GM23338 (cell line): ENCODE measurements around the gene SSTR3. TPM values are rescaled to one million over a fixed set of nuclear protein-coding genes. Genes with fewer than 3 reads are reported as not detected.

Source experiments
- ATAC-seq: fragments of 200-7000 bp; cut with Tn5 transposase; 3 replicates; pipeline ENCODE4 v1.9.1; 2020
- DNase-seq: peaks from one replicate; pipeline ENCODE4 v3.0.0-alpha.2; 2015; ENCODE audit warnings: low spot score
- H2AFZ ChIP-seq: fragments of 200-600 bp; sonication (generic); 2 replicates; pipeline ENCODE4 v1.8.0; 2016; ENCODE audit warnings: antibody characterized with exemption, mild to moderate bottlenecking, moderate library complexity
- H3F3A ChIP-seq: fragments of 200-600 bp; sonication (generic); replicated peaks from 2 replicates; pipeline ENCODE4 v1.8.0; 2017; ENCODE audit warnings: antibody characterized with exemption, mixed run types, low read depth
- H3K27ac ChIP-seq: fragments of 200-600 bp; sonication (generic); 2 replicates; pipeline ENCODE4 v1.6.1; 2016; ENCODE audit warnings: low read depth
- H3K27me3 ChIP-seq: fragments of 200-600 bp; sonication (generic); 2 replicates; pipeline ENCODE4 v1.8.0; 2016; ENCODE audit warnings: mild to moderate bottlenecking, mixed run types, moderate library complexity; ENCODE audit not compliant: insufficient read depth
- H3K36me3 ChIP-seq: fragments of 200-600 bp; sonication (generic); 2 replicates; pipeline ENCODE4 v1.8.0; 2016; ENCODE audit warnings: mild to moderate bottlenecking; ENCODE audit not compliant: insufficient read depth
- H3K4me1 ChIP-seq: fragments of 200-600 bp; sonication (generic); 2 replicates; pipeline ENCODE4 v1.8.0; 2016; ENCODE audit warnings: mild to moderate bottlenecking, moderate library complexity; ENCODE audit not compliant: insufficient read depth
- H3K4me2 ChIP-seq: fragments of 200-600 bp; sonication (generic); 2 replicates; pipeline ENCODE4 v1.7.1; 2017; ENCODE audit warnings: mixed run types
- H3K4me3 ChIP-seq: fragments of 200-600 bp; sonication (generic); 2 replicates; pipeline ENCODE4 v1.6.1; 2016; ENCODE audit warnings: mixed run types
- H3K79me2 ChIP-seq: fragments of 200-600 bp; sonication (generic); replicated peaks from 2 replicates; pipeline ENCODE4 v1.8.0; 2017; ENCODE audit warnings: mild to moderate bottlenecking; ENCODE audit not compliant: insufficient read depth
- H3K9me2 ChIP-seq: fragments of 200-600 bp; sonication (generic); 2 replicates; pipeline ENCODE4 v1.8.0; 2017; ENCODE audit not compliant: insufficient read depth
- H4K20me1 ChIP-seq: fragments of 200-600 bp; sonication (generic); replicated peaks from 2 replicates; pipeline ENCODE4 v1.8.0; 2017; ENCODE audit warnings: mild to moderate bottlenecking; ENCODE audit not compliant: insufficient read depth
- H3K27ac Mint-ChIP-seq: 2 replicates; pipeline ENCODE4 v1.8.0; 2020; ENCODE audit warnings: inconsistent platforms, mild to moderate bottlenecking, moderate library complexity, mixed read lengths
- H3K27me3 Mint-ChIP-seq: 3 replicates; pipeline ENCODE4 v1.8.0; 2022; ENCODE audit warnings: low read depth, mild to moderate bottlenecking, moderate library complexity, mixed read lengths, inconsistent platforms; ENCODE audit not compliant: insufficient read depth, poor library complexity
- H3K36me3 Mint-ChIP-seq: 3 replicates; pipeline ENCODE4 v1.8.0; 2021; ENCODE audit warnings: low read depth, mild to moderate bottlenecking, inconsistent platforms, moderate library complexity, mixed read lengths
- H3K4me1 Mint-ChIP-seq: 3 replicates; pipeline ENCODE4 v1.8.0; 2020; ENCODE audit warnings: mild to moderate bottlenecking, inconsistent platforms, mixed read lengths
- H3K4me3 Mint-ChIP-seq: 3 replicates; pipeline ENCODE4 v1.8.0; 2021; ENCODE audit warnings: moderate library complexity, mild to moderate bottlenecking, inconsistent platforms, mixed read lengths
- H3K9me3 Mint-ChIP-seq: 3 replicates; pipeline ENCODE4 v1.8.0; 2020; ENCODE audit warnings: moderate library complexity, mild to moderate bottlenecking, inconsistent platforms, mixed read lengths
- CTCF ChIP-seq, 2 experiments: fragments of 200-600 bp in 1 of 2; sonication (generic) in 1 of 2; conservative IDR thresholded peaks; 2 replicates each; pipeline versions ENCODE4 v1.5.1 to v1.6.1; 2016 to 2017; ENCODE audit warnings: antibody characterized with exemption in 2 of 2, low read depth in 2 of 2, mild to moderate bottlenecking in 2 of 2, moderate library complexity in 1 of 2
- ETS1 ChIP-seq: IDR thresholded peaks from 2 replicates; pipeline ENCODE4 v1.6.1; 2016; ENCODE audit warnings: antibody characterized with exemption
- EZH2 ChIP-seq: fragments of 200-600 bp; sonication (generic); IDR thresholded peaks from one replicate; pipeline ENCODE4 v1.8.0; 2017; ENCODE audit warnings: antibody characterized with exemption, mild to moderate bottlenecking, low read depth; ENCODE audit not compliant: unreplicated experiment
- JUNB ChIP-seq: IDR thresholded peaks from one replicate; pipeline ENCODE4 v1.6.1; 2016; ENCODE audit warnings: antibody characterized with exemption; ENCODE audit not compliant: unreplicated experiment
- POLR2AphosphoS5 ChIP-seq: IDR thresholded peaks from 2 replicates; pipeline ENCODE4 v1.6.1; 2016; ENCODE audit warnings: antibody characterized with exemption, low read depth
- REST ChIP-seq: IDR thresholded peaks from one replicate; pipeline ENCODE4 v1.6.1; 2018; ENCODE audit warnings: antibody characterized with exemption; ENCODE audit not compliant: unreplicated experiment
- STAT1 ChIP-seq: IDR thresholded peaks from one replicate; pipeline ENCODE4 v1.6.1; 2016; ENCODE audit warnings: antibody characterized with exemption; ENCODE audit not compliant: unreplicated experiment
- ZNF114 ChIP-seq: fragments of 250-450 bp; sonication (Bioruptor Pico); IDR thresholded peaks from 2 replicates; pipeline ENCODE4 v1.5.0; 2020; ENCODE audit warnings: mild to moderate bottlenecking, moderate library complexity
- ZNF331 ChIP-seq: fragments of 250-450 bp; sonication (Bioruptor Pico); IDR thresholded peaks from 2 replicates; pipeline ENCODE4 v1.5.0; 2020; ENCODE audit warnings: low read depth, mild to moderate bottlenecking, moderate library complexity
- ZNF462 ChIP-seq: fragments of 250-450 bp; sonication (Bioruptor Pico); IDR thresholded peaks from 2 replicates; pipeline ENCODE4 v1.5.0; 2020; ENCODE audit warnings: mild to moderate bottlenecking, moderate library complexity
- polyA plus RNA-seq: library from polyadenylated mRNA; unstranded; fragments of >200 nt; fragmentation: Nextera tagmentation; extraction: Ambion mirVana; gene quantifications from 2 replicates; pipeline ENCODE4 v1.2.1, GENCODE V29; 2016
- total RNA-seq: library from RNA; depleted of rRNA; stranded (reverse); fragments of >200 nt; shearing (Covaris generic); gene quantifications from 2 replicates; pipeline ENCODE4 v1.2.3, GENCODE V29; 2014

The SSTR3 gene
- total and polyA plus RNA-seq, 2 experiments from 2014 or later, result 0.66 TPM; not detected in 1

- TF ChIP-seq CTCF (conservative IDR thresholded peaks at IDR 0.05; ENCODE audit: low read depth in 2 of 2) (no peak), ZNF331 (CRISPR knock-in tag) (no peak)
These were observed 3.6 kb upstream of the SSTR3 start (continued) for GRCh38 chr22:37215890-37216289.

GRCh38 chr22:37214731-37215030 is 2.4 kb upstream of the SSTR3 start:
- no peak for TF ChIP-seq ZNF114 (CRISPR knock-in tag)
- no peak for TF ChIP-seq ZNF331 (CRISPR knock-in tag)
- no peak for TF ChIP-seq ETS1
- no peak for TF ChIP-seq STAT1
- no peak for TF ChIP-seq ZNF462
- TF ChIP-seq POLR2AphosphoS5, result no peak
- TF ChIP-seq EZH2, result no peak
- TF ChIP-seq REST, result no peak
- no peak for TF ChIP-seq JUNB
- Histone ChIP-seq H3K36me3 (no peaks in the 10 kb centered on the region), H3K4me2 (no peak overlapping the region), H3K9me2 (no peaks in the 10 kb centered on the region), H3K27me3 (no peaks in the 10 kb centered on the region), H3K79me2 (no peaks in the 10 kb centered on the region), H2AFZ (no peak overlapping the region), H3F3A (no peaks in the 10 kb centered on the region), H3K4me1 (peaks cover 11% of the 10 kb centered on the region; the same call in 1 of the 2 replicates), H3K27ac (no peak overlapping the region), H3K4me3 (no peak overlapping the region), H4K20me1 (no peaks in the 10 kb centered on the region)
- Mint-ChIP-seq H3K4me1 (peaks cover 15% of the 10 kb centered on the region), H3K4me3 (no peak overlapping the region), H3K36me3 (no peaks in the 10 kb centered on the region), H3K27ac (no peak overlapping the region), H3K9me3 (no peaks in the 10 kb centered on the region), H3K27me3 (peaks cover 20% of the 10 kb centered on the region)
- DNase-seq, result no peak
- no peak for ATAC-seq
